ENCODE measurements around the gene ITIH3.

The ITIH3 gene

GRCh38 chr3:52827866-52828376, 33.3 kb downstream of the ITIH3 start:
- DNase-seq = no peak

- DNase-seq = no peak
Observed at GRCh38 chr3:52829482-52829881, 34.9 kb downstream of the ITIH3 start.

DNA sequence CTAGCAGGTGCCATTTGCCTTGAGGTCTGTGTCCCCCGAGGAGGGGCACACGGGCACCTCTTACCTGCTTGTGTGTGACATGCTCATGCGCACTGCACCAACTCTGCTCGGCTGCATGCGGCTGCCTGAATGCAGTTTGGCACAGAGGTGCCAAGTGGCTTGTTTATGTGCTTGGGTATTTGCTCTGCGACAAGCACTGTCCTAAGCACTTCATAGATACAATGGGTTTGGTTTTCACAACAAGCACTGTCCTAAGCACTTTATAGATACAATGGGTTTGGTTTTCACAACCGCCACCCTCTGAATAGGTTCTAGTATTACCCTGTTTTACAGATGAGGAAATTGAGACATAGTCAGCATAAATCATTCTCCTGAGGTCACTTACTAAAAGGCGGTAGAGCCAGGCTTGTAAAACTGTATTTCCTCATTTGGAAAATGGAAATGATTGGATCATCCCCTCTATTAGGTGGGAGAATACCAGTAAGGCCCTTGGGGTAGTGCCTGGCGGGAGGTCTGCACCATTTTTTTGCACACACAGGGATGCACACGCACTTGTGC, 35.4 kb downstream of the ITIH3 start:
- no peak for DNase-seq

DNA sequence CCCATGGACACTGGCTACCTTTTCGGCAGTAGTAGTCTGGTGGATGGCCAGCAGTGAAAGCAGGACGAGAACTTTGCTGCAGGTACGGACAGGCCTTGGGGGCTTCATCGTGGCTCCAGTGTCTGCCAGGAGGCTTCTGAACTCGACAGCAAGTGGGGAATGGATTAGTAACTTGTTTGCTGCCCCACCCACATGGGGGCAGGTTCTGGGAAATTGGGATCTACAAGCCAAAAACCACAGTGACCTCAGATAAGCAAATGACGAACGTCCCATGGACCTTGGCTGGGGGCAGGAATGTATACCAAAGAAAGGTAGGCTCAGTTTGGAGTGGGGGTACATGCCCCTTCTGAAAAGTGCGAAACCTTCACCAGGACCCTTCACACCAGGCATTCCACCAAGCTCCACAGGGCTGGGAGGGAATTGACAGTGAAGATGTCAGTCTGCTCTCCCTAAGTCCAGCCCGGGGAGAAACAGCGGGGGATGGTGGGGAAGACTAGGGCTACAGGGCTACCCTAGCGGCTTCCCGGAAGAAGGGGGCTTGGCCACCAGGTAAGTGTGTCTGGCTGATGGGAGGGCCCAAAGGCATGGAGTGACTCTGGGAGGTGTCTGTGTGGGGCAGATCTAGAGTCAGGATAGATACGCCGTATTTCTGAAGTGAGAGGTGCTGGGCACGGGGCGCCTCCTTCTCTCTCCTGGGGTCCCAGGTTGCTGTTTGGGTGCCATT, 36.1 kb downstream of the ITIH3 start, which contains the start of gene ITIH4:
ITIH4 (minus strand) TSS at position 138 of the 724 bp plus-strand sequence; CDS start at position 108, 30 bp downstream.
- no peak for DNase-seq

DNA sequence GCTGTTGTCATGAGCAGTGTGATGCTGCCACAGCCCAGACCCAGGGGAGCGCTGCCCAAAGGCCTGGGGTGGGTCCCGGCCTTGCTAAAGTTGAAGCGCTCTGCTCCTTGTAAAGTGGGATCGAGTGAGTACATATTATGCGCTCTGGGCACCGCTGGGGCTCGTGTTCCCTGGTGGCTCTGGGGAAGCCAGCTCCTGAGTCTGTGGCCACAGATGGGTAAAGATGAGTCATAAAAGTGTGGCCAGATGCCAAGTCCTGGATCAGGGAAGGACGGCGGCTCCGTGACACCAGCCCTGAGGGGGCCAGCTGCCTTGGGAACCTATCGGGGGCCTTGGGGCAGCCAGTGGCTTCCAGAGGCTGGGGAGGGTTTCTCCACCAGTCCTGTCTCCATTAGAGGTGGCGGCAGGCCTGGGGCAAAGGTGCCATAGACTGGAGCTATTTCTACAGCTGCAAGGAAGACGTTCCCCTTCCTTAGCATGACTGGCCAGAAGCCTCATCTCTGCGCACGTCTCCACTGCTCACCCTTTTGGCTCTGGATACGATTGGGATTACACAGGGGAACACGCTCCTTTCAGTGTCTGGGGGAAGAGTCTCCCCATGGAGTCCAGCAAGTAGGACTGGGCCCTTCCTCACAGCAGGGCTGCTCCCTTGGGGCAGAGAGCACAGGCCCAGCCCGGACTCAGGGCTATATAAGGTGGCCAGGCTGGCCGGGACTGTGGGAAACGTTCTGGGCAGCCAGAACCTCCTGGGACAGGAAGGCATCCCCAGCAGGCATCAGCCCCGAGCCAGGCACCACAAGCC, 37.1 kb downstream of the ITIH3 start:
- DNase-seq = peak in 1 of 2 experiments; percentile 9

DNA sequence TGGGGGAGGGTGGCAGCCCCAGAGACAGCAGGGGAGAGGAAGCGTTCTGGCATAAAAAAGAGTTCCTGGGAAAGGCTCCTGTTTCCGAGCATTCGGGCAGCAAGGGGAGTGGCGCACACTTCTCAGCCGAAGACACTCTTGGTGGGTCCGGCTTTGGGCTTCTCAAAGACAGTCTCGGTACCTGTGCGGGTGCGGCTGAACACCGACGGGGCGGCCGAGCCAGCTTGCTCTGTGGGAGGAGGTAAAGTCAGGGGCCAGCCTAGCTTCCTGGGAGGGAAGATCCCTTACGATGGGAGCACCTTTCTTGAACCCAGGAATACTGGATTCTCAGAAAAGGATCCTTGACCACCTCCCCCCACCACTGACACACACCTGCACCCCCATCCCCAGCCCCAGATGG, 38.6 kb downstream of the ITIH3 start:
- DNase-seq = no peak

DNA sequence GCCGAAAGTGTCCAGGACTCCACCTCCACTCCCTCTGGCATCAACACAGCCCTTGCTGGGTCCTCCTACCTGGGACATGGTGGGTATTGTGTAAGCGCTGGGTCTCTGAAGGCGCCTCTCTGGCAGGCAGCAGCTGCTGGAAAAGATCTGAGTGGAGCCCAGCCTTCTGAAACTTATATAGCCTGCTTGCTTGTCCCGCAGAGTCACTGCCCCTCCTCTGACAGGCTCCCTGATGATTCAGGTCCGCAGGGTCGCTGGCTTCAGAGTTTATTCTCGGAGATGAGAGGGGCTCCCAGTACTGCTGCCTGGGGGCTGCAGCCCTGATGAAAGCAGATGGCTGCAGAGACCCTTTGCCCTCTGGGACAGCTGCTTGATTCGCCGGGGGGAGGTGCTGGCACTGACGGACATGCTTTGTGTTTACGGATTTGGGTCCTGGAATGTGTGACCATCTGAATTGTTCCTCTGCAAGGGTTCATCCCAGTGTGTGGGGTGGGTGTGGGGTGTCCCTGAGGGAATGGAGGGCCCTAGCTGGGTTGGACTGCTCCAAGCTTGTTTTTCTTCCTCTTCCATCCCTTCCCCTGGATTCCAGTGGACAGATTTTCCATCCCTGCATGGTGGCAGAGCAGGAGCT, 40.4 kb downstream of the ITIH3 start, which contains the start of gene MUSTN1:
MUSTN1 (minus strand) TSS at position 149 of the 631 bp plus-strand sequence; CDS start at position 78, 71 bp downstream.
- DNase-seq = no peak

GRCh38 chr3:52835766-52836470, 41.3 kb downstream of the ITIH3 start:
- no peak for DNase-seq

DNA sequence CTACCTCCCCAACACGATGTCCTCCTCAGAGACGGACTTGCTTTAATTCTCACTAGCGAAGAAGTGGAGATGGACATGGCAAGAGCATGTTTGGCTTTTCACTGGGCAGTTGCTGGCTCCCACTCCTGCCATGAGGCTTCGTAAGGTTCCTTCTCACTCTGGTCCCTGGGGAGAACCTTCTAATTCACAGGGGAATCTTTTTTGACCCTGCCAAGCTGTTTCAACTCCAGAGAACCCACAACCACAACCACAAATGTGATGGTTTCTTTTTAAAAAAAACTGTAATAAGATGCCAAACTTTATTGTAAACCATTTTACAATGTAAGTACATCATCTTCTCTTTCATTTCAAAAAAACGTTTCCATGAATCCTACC, 41.9 kb downstream of the ITIH3 start:
- DNase-seq = no peak

GRCh38 chr3:52836986-52837385, 42.4 kb downstream of the ITIH3 start:
- no peak for DNase-seq

- no peak for DNase-seq
Observed at GRCh38 chr3:52838561-52839267, 44.1 kb downstream of the ITIH3 start.

- DNase-seq = no peak
Observed at GRCh38 chr3:52839268-52839575, 44.6 kb downstream of the ITIH3 start.

DNA sequence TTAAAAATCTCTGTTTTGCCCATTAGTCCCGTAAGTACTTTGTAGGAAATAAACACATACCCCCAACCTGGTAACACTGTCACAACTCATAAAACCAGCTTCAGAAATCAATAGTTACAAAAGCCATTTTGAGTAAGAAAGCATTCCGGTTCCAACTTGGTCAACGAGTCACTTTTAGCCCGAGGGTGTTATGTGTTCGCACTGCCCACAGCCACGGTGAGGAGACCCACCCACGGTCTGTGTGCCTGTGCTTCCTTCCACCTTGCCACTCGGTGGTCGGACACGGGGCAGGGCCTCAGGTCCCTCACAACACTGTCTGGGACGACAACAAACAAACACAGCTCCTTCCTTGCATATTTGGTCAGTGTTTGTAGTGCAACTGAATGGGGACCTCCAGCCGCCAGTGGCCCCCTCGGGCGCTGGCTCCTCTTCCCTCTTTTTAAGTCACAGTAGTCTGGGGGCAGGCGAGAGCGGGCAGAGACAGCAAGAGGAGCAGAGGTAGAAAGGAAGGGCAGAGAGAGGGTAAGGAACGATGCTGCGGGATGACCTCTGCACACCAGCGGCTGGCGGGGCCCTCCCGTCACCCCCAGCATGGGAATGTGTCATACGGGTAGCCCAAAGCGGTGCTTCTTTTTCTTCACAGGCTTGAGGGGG, 45.4 kb downstream of the ITIH3 start:
- no peak for DNase-seq

- no peak for DNase-seq
Observed at GRCh38 chr3:52841211-52841980, 46.8 kb downstream of the ITIH3 start.

DNA sequence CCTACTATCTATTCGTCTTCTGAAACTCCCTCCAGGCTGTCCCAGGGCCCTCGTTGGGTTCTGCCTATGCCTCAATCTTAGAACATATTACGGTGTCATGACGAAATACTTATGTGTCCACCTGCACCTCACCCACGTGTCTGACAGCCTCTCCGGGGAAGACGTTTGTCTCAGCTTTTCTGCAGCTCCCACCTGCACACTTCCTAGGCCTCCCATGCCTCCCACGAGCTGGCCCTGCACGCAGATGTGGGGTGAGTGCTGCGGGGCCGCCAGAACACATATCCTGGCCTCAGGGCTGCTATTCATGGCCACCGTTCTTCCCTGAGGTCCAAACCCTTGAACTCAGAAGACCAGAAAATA, 47.4 kb downstream of the ITIH3 start:
- no peak for DNase-seq

DNA sequence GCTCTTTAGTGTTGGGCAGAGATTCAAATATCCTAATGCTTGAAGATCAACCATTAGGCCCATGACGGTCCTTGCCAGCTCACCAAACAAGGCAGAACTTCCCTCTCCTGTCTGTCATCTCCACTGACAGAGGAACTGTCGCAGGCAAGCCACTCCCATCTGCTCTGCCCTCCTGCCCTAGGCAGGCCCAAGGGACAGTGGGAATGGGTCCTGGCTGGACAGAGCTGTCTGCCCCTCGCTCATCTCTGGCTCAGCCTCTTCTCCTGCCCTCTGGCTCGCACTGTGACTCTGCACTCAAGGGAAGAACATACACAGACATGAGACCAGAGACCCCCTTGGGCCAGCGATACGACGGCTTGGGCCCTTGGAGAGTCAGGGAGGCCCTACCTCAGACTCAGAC, 47.8 kb downstream of the ITIH3 start:
- DNase-seq = no peak

DNA sequence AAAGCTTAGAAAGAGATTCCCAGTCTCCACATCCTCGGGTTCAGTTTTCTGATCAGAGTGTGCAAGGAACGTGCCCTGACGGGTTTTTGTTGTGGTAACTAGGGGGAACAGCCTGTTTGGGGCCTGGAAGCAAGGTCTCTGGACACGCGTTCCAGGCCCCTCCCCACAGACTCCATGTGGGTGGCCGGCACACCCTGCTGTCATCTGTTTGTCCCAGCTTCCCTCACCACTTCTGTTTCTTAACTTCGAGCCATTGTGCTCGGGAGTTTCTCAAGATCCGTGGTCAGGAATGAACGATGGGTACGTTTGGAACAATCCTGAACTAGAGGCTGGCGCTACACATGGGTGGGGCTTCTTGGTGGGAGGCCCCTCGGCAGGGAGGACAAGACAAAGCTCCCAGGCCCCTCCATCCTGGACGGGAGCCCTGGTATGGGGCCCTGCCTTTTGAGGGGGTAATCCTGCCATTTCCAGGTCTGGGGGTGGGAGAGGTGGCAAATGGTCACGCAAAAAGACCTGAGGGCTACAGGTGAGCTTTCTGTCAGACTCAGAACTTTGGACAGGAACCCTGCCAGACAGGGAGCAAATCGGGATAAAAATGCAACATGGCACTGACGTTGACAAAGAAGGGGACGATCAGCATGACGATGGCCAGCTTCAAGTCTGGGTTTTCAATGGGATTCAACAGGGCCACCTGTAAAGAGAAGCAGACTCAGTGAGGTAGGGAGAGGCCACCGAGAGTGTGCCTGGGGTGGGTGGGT, 48.7 kb downstream of the ITIH3 start:
- DNase-seq = no peak

GRCh38 chr3:52843881-52844280, 49.3 kb downstream of the ITIH3 start:
- DNase-seq = no peak

GRCh38 chr3:52844290-52844975, 49.8 kb downstream of the ITIH3 start:
- no peak for DNase-seq
